ACC112 (cell line): ENCODE measurements around the gene STX18.

Experiments
- H2AFZ ChIP-seq: fragments of 200-600 bp; sonication (generic); one replicate; pipeline ENCODE4 v1.6.0; 2017; ENCODE audit warnings: antibody characterized with exemption, low read length; ENCODE audit not compliant: unreplicated experiment
- H3K27ac ChIP-seq: fragments of 200-600 bp; sonication (generic); 2 replicates; pipeline ENCODE4 v1.5.1; 2014; ENCODE audit warnings: low read depth, mild to moderate bottlenecking, antibody characterized with exemption, low read length, moderate library complexity
- H3K27me3 ChIP-seq: fragments of 200-600 bp; sonication (generic); 2 replicates; pipeline ENCODE4 v1.6.1; 2014; ENCODE audit warnings: mild to moderate bottlenecking, antibody characterized with exemption, low read length, moderate library complexity, mixed read lengths; ENCODE audit not compliant: insufficient read depth
- H3K36me3 ChIP-seq: fragments of 200-600 bp; sonication (generic); 2 replicates; pipeline ENCODE4 v1.6.1; 2016; ENCODE audit warnings: mild to moderate bottlenecking, antibody characterized with exemption, low read length, moderate library complexity, mixed read lengths; ENCODE audit not compliant: insufficient read depth
- H3K4me1 ChIP-seq: fragments of 200-600 bp; sonication (generic); one replicate; pipeline ENCODE4 v1.6.1; 2016; ENCODE audit warnings: low read length, mixed read lengths; ENCODE audit not compliant: insufficient read depth, unreplicated experiment, control insufficient read depth
- H3K4me3 ChIP-seq: fragments of 200-600 bp; sonication (generic); 2 replicates; pipeline ENCODE4 v1.5.1; 2014; ENCODE audit warnings: mild to moderate bottlenecking, low read depth, low read length
- H3K79me2 ChIP-seq: fragments of 200-600 bp; sonication (generic); one replicate; pipeline ENCODE4 v1.6.0; 2016; ENCODE audit warnings: low read length; ENCODE audit not compliant: control insufficient read depth, unreplicated experiment, insufficient read depth

Gene STX18

DNA sequence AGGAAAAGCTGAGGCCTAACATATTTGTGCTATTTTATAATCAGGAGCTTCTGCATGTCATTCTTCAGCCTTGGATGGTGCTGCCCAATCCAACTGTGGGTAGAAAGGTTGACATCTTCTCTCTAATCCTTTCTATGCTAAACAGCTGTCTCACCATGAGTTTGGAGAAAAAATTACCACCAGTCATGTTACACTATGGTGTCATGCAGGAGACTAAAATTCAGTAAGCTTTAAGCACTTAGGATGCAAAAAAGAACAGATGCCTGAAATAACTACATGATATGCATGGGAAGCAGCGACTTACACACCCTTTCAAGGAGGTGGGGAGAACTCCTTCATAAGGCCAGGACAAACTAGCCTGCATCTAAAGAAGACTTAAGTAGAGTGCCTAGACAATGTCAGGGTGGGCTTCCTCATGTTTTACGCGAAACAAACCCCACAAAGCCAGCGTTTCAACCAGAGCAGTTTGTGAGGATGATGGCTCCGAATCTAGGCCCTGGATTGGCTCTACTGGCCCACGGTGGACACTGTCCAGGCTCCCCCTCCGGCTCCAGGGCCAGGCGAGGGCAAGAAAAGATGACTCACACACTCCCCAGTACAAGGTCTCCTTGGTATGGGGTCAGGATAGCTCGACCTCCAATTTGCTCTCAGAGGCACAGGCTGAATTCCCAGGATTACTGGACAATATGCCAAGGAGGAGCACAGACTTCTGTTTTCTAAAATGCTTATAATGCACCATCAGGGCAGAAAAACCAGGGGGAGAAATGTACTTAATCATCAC lies 45.1 kb downstream of the STX18 start:
- Histone ChIP-seq H2AFZ (no peak overlapping the region), H3K4me3 (no peak overlapping the region), H3K27me3 (no peaks in the 10 kb centered on the region), H3K4me1 (peaks cover 26% of the 10 kb centered on the region), H3K79me2 (peaks cover 34% of the 10 kb centered on the region), H3K36me3 (no peaks in the 10 kb centered on the region), H3K27ac (peak overlapping the region; percentile 39; the same call in 1 of the 2 replicates)

DNA sequence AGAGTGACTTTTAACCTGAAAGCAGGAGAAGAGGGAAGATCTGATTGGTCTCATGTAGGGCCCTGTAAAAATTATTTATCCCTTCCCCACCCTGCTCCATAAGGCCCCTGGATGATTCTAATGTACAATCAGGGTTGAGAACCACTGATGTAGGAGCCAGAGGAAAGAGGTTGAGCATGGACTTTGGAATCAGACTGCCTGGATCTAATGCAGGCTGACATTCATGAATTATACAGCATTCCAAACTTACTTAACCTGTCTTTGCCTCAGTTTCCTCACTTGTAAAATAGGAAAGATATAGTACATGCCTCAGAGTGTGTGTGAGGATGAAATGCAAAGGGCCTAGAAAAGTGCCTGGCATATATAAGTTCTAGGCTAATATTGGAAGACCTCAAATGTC lies 47.0 kb downstream of the STX18 start:
- no peak overlapping the region for H3K4me3 ChIP-seq
- no peak overlapping the region for H2AFZ ChIP-seq
- peaks cover 37% of the 10 kb centered on the region for H3K79me2 ChIP-seq
- H3K27me3 ChIP-seq, result no peaks in the 10 kb centered on the region
- peaks cover 44% of the 10 kb centered on the region for H3K4me1 ChIP-seq
- H3K27ac ChIP-seq, result no peak overlapping the region
- H3K36me3 ChIP-seq, result no peaks in the 10 kb centered on the region

DNA sequence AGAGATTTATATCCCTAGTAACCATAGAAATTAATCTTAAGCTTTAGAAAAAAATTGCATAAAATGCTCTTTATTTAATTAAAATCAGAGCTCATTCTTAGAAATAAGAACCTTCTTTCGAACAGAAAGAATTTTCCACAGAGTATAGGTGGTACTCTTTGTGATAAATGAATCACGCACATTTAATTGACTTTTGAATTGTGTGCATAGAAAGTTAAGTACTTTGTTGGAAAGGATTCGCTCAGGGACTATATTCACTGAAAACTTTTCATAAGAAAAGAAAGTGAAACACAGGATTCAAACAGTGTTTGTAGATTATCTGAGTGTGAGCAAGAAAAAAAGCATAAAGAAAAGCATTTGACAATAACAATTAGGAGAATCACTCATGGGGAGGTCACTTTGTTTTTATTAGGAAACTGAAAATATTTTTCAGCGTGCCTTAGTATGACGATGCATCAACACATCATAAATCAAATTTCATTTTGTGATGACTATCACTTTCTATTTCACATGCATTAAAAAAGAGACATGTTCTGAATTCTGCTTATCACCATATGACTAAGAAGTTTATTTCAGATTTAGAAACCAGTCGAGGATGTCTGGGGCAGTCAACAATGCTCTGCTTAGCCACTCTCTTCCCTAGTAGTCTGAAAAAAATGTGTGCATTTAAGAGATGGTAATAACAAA lies 49.5 kb downstream of the STX18 start:
- H3K36me3 ChIP-seq, result no peaks in the 10 kb centered on the region
- H2AFZ ChIP-seq, result peak overlapping the region; percentile 19
- H3K27me3 ChIP-seq, result no peaks in the 10 kb centered on the region
- H3K27ac ChIP-seq, result peak overlapping the region; percentile 85
- peaks cover 48% of the 10 kb centered on the region for H3K4me1 ChIP-seq
- peaks cover 42% of the 10 kb centered on the region for H3K79me2 ChIP-seq
- peak overlapping the region; percentile 79 for H3K4me3 ChIP-seq

DNA sequence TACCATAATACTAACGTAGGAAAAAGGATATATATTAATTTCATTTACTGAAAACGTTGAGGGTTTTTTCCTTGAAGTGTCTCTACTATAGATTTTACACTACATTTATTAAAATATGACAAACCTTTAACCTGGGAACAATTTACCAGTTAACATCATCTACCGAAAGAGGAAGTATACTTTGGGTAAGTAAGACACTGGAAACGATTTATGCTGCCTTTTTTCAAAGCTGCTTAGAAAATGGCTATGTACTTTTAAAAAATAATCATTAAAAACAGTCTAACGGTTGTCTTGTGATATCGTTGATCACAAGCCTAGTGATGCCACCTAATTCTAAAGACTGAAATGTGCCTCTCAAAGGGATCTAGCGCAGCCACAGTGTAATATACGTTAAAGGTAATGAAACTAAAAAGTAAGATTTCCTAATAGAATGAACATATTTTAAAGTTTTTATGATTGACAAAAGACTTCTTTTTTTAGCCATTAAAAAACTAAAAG lies 50.4 kb downstream of the STX18 start:
- no peaks in the 10 kb centered on the region for H3K27me3 ChIP-seq
- H3K36me3 ChIP-seq, result no peaks in the 10 kb centered on the region
- H3K4me1 ChIP-seq, result peaks cover 39% of the 10 kb centered on the region
- peak overlapping the region; percentile 20 for H2AFZ ChIP-seq
- peak overlapping the region; percentile 85 for H3K27ac ChIP-seq
- peaks cover 39% of the 10 kb centered on the region for H3K79me2 ChIP-seq
- peak overlapping the region; percentile 79 for H3K4me3 ChIP-seq

DNA sequence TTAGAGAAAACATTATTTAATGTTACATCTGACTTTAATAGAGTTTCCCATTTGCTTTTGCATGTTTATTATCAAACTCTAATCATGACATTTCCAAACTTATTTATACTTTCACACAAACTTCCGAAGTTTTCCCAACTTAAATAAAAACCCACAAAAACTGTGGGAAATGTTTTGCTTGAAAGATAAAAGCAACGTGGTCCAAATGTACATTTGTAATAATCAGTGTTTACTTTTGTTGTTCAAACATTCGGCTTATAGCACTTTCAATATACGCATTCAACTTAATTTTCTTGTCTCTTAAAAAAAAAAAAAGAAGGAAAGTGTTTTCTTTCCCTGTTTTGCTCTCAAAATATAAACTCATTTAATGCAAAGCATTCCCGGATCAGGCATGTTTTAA lies 51.0 kb downstream of the STX18 start:
- Histone ChIP-seq H3K4me3 (no peak overlapping the region), H2AFZ (no peak overlapping the region), H3K27ac (peak overlapping the region; percentile 85), H3K79me2 (peaks cover 40% of the 10 kb centered on the region), H3K27me3 (no peaks in the 10 kb centered on the region), H3K4me1 (peaks cover 37% of the 10 kb centered on the region), H3K36me3 (no peaks in the 10 kb centered on the region)

DNA sequence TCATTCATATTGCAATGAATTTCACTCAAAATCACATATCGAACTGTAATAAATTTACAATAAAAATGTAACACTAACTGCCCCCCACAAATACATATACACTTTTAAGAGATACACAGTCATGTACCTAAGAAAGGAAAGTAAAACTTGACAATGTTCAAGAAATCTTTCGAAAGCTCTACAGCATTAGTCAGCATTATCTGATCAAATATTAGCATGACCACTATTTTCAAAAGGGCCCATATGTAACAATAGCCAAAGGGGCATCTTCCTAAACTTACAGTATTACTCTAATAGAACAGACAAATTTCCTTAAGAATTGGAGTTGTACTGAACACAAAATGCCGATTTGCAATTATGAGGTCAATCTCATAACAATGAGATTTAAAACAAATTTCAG lies 51.8 kb downstream of the STX18 start:
- Histone ChIP-seq H3K4me1 (peaks cover 37% of the 10 kb centered on the region), H3K79me2 (peaks cover 42% of the 10 kb centered on the region), H2AFZ (no peak overlapping the region), H3K27me3 (no peaks in the 10 kb centered on the region), H3K27ac (peak overlapping the region; percentile 85), H3K36me3 (no peaks in the 10 kb centered on the region), H3K4me3 (peak overlapping the region; percentile 54)

DNA sequence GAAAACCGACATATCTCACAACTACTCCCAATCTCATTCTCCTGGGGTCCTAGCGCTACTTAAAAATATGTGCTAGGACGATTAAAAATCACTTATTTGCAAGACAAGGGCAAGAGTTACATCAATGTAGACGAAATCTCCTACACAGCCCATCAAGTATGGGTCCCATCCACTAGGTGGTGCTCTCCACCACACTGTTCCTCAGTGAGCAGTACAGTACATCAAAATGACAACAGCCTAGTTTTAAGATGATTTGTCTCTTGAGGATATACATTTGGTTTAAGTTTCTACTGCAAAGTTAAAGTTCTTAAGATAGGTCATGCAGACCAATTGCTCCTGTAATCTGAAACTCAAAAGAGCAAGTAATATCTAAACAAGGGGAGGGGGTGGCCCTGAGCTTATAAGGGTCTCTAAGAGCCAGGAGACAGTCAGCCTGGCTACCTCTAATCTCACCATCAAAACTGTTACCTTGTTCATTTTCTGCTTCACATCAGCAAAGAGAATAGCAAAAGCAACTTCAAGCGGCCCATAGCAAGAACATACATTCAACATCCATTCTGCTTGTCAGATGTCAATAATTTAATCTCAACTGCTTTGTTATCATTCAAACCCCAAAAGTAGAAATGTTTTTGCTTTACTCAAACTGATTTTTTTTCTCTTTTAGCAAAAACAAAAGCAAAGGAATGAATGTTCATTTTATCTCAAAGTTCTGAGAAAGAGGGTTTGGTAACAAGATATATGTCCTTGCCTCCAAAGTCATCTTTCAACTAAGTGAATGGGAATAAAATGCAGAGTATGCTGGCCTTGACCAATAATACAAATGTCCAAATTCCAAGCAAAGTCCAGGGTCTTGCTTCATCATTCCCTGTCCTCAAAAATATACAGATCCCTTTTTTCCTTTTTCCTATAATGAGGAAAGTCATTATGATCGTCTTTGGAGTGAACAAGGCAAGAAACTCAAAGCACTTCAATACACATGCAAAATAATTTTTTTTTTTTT lies 53.1 kb downstream of the STX18 start:
- Histone ChIP-seq H3K4me3 (no peak overlapping the region), H3K27me3 (no peaks in the 10 kb centered on the region), H3K79me2 (peaks cover 34% of the 10 kb centered on the region), H2AFZ (no peak overlapping the region), H3K36me3 (no peaks in the 10 kb centered on the region), H3K4me1 (peaks cover 37% of the 10 kb centered on the region), H3K27ac (peak overlapping the region; percentile 4; the same call in 1 of the 2 replicates)

DNA sequence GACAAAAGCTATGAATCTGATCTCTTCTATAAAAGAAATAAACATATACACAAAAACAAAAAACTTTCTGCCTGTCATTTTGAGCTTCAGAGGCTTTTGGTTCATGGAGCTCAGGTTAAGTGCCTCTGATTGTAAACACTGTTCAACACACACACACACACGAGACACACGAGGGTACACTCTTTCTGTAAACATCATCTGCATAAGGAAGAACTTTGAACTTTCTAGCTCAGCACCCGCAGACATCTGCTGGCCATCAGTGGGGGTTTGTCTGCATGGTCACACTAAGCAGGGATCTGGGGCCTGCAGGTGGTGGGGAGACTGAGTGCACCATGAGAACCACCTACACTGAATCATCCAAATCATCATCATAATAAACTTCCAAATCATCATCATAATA lies 54.9 kb downstream of the STX18 start:
- H3K79me2 ChIP-seq, result peaks cover 34% of the 10 kb centered on the region
- H3K27me3 ChIP-seq, result no peaks in the 10 kb centered on the region
- no peaks in the 10 kb centered on the region for H3K36me3 ChIP-seq
- H3K4me3 ChIP-seq, result no peak overlapping the region
- H2AFZ ChIP-seq, result no peak overlapping the region
- H3K27ac ChIP-seq, result no peak overlapping the region
- peaks cover 32% of the 10 kb centered on the region for H3K4me1 ChIP-seq

DNA sequence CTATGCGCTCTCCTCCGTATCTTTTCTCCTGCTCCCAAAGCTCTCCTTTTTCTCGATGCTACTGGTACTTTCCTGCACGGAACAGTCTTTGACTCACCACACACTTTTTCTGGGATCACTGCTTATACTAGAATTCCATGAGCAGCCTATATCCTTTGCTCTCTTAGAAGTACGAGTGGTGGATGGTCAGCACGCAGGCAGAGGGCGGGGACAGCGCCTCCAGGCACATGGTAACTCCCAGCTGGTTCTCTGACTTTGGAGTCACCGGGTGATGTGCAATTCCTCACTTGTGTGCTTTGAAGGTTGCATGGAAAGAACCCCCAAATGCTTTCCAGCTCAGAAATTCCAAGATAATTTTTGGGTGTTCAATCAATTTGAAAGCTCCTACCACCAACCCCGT lies 56.0 kb downstream of the STX18 start:
- Histone ChIP-seq H3K36me3 (no peaks in the 10 kb centered on the region), H3K27ac (no peak overlapping the region), H3K27me3 (no peaks in the 10 kb centered on the region), H3K4me1 (peaks cover 21% of the 10 kb centered on the region), H3K79me2 (peaks cover 33% of the 10 kb centered on the region), H2AFZ (no peak overlapping the region), H3K4me3 (no peak overlapping the region)

DNA sequence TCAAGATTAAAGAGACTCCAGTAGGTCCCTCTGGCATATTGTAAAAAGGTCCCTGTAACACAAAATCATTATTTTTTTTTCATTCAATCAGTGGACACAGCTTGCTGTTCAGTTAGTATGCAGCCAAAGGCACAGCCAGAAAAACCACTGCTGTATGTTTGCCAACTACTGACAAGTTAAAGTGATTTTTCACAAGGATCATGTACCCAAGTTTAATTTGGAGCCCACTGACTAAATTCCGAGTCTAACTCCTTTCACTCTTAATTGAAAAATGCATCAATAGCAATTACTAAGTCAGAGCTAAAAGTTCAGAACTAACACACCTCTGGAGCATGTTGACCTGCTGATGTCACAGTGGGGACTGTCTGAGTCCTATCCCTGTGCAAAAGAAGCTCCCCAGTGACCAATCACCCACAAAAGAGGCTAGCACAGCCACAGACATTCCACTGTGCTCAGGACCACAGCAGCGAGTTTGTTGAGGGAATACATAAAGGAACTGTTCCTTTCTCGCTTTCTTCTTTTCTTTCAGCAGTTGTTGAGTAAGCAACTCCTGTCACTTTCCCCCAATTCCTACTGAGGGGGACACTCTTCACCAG lies 60.4 kb downstream of the STX18 start:
- Histone ChIP-seq H3K27ac (no peak overlapping the region), H3K27me3 (no peaks in the 10 kb centered on the region), H3K4me3 (no peak overlapping the region), H3K36me3 (no peaks in the 10 kb centered on the region), H3K4me1 (peaks cover 14% of the 10 kb centered on the region), H3K79me2 (peaks cover 29% of the 10 kb centered on the region), H2AFZ (no peak overlapping the region)
